Measurements from ENCODE around the gene KAZN. TPM values are rescaled to one million over a fixed set of nuclear protein-coding genes. Genes with fewer than 3 reads are reported as not detected.

KAZN gene
- total RNA-seq, 4 donors from 2014 or later, result 9.2 to 30.6 (median 21.2) TPM

- no peak for TF ChIP-seq CTCF (IDR thresholded peaks at IDR 0.05)
- no peak for DNase-seq (ENCODE audit: low spot score)
- no peak for ATAC-seq (ENCODE audit: low FRiP score)
Measured at GRCh38 chr1:14899686-14900085, 301.2 kb downstream of the KAZN start.

- DNase-seq (ENCODE audit: low spot score) (no peak), ATAC-seq (ENCODE audit: low FRiP score) (no peak)
- no peak for TF ChIP-seq CTCF (IDR thresholded peaks at IDR 0.05)
Measured at GRCh38 chr1:14901371-14901954, 303.0 kb downstream of the KAZN start.

GRCh38 chr1:14903922-14904321, 305.4 kb downstream of the KAZN start:
- TF ChIP-seq CTCF (IDR thresholded peaks at IDR 0.05), result no peak
- DNase-seq (ENCODE audit: low spot score) (no peak), ATAC-seq (ENCODE audit: low FRiP score) (no peak)

- no peak for TF ChIP-seq CTCF (IDR thresholded peaks at IDR 0.05)
- ATAC-seq (ENCODE audit: low FRiP score) (no peak), DNase-seq (ENCODE audit: low spot score) (no peak)
Measured at GRCh38 chr1:14906665-14907064, 308.2 kb downstream of the KAZN start.

- DNase-seq (ENCODE audit: low spot score), result no peak
- ATAC-seq (ENCODE audit: low FRiP score), result no peak
- no peak for TF ChIP-seq CTCF (IDR thresholded peaks at IDR 0.05)
Measured at GRCh38 chr1:14907416-14907815, 308.9 kb downstream of the KAZN start.

- no peak for TF ChIP-seq CTCF (IDR thresholded peaks at IDR 0.05)
- DNase-seq (ENCODE audit: low spot score) (no peak), ATAC-seq (ENCODE audit: low FRiP score) (no peak)
Measured at GRCh38 chr1:14909273-14909672, 310.8 kb downstream of the KAZN start.

GRCh38 chr1:14909920-14910460, 311.5 kb downstream of the KAZN start:
- TF ChIP-seq CTCF (IDR thresholded peaks at IDR 0.05), result no peak
- ATAC-seq (ENCODE audit: low FRiP score), result no peak
- no peak for DNase-seq (ENCODE audit: low spot score)

All from omental fat pad (tissue), 4 donors.